Astrocyte (in vitro differentiated cells and primary cell): Measurements from ENCODE around the gene LRMDA. TPM values are rescaled to one million over a fixed set of nuclear protein-coding genes. Genes with fewer than 3 reads are reported as not detected.
A peak's percentile ranks its signal among the peaks of the same experiment; 100 is the strongest.

Source experiments
- DNase-seq: peaks from one replicate; pipeline ENCODE4 v3.0.0-alpha.2; 2010; ENCODE audit warnings: low read depth
- FAIRE-seq: peaks from 2 replicates; lab custom pipeline; 2011; peaks lifted over from hg19 to GRCh38; lab: Jason Lieb, UNC
- H2AFZ ChIP-seq: 2 replicates; pipeline ENCODE4 v1.6.0; 2012; ENCODE audit warnings: low read depth, low read length, inconsistent platforms
- H3K27ac ChIP-seq: 2 replicates; pipeline ENCODE4 v1.5.1; 2011; ENCODE audit warnings: low read depth, low read length, inconsistent platforms
- H3K27me3 ChIP-seq: 2 replicates; pipeline ENCODE4 v1.6.0; 2011; ENCODE audit warnings: low read length, inconsistent platforms; ENCODE audit not compliant: insufficient read depth
- H3K36me3 ChIP-seq: 2 replicates; pipeline ENCODE4 v1.5.1; 2011; ENCODE audit warnings: low read length, inconsistent platforms; ENCODE audit not compliant: insufficient read depth
- H3K4me1 ChIP-seq: 2 replicates; pipeline ENCODE4 v1.5.1; 2011; ENCODE audit warnings: low read length, inconsistent platforms; ENCODE audit not compliant: insufficient read depth
- H3K4me2 ChIP-seq: 2 replicates; pipeline ENCODE4 v1.6.0; 2012; ENCODE audit warnings: low read length, inconsistent platforms
- H3K4me3 ChIP-seq: 2 replicates; pipeline ENCODE4 v1.5.1; 2011; ENCODE audit warnings: low read depth, mild to moderate bottlenecking, low read length, inconsistent platforms; ENCODE audit not compliant: insufficient read depth
- H3K79me2 ChIP-seq: 2 replicates; pipeline ENCODE4 v1.6.0; 2012; ENCODE audit warnings: mild to moderate bottlenecking, low read length, inconsistent platforms; ENCODE audit not compliant: insufficient read depth
- H3K9ac ChIP-seq: 2 replicates; pipeline ENCODE4 v1.6.0; 2012; ENCODE audit warnings: mild to moderate bottlenecking, low read length, inconsistent platforms
- H3K9me3 ChIP-seq: 2 replicates; pipeline ENCODE4 v1.5.1; 2012; ENCODE audit warnings: low read depth, mild to moderate bottlenecking, low read length, inconsistent platforms; ENCODE audit not compliant: insufficient read depth
- H4K20me1 ChIP-seq: 2 replicates; pipeline ENCODE4 v1.6.0; 2012; ENCODE audit warnings: low read length, inconsistent platforms; ENCODE audit not compliant: insufficient read depth
- H3K27ac Mint-ChIP-seq: one replicate; pipeline ENCODE4 v1.8.0; 2021; ENCODE audit warnings: mild to moderate bottlenecking, mixed read lengths; ENCODE audit not compliant: unreplicated experiment
- H3K27me3 Mint-ChIP-seq: one replicate; pipeline ENCODE4 v1.8.0; 2021; ENCODE audit warnings: low read depth, mixed read lengths; ENCODE audit not compliant: unreplicated experiment
- H3K36me3 Mint-ChIP-seq: one replicate; pipeline ENCODE4 v1.8.0; 2021; ENCODE audit warnings: low read depth, mixed read lengths; ENCODE audit not compliant: unreplicated experiment
- H3K4me1 Mint-ChIP-seq: one replicate; pipeline ENCODE4 v1.8.0; 2021; ENCODE audit warnings: low read depth, mixed read lengths; ENCODE audit not compliant: unreplicated experiment
- H3K4me3 Mint-ChIP-seq: one replicate; pipeline ENCODE4 v1.8.0; 2021; ENCODE audit warnings: mild to moderate bottlenecking, moderate library complexity, mixed read lengths; ENCODE audit not compliant: unreplicated experiment
- H3K9me3 Mint-ChIP-seq: one replicate; pipeline ENCODE4 v1.8.0; 2021; ENCODE audit warnings: mild to moderate bottlenecking, mixed read lengths; ENCODE audit not compliant: unreplicated experiment
- CTCF ChIP-seq: IDR thresholded peaks from 2 replicates; pipeline ENCODE4 v1.5.1; 2011; ENCODE audit warnings: low read depth, mild to moderate bottlenecking, inconsistent platforms, low read length, moderate library complexity; ENCODE audit not compliant: insufficient read depth
- EZH2 ChIP-seq: IDR thresholded peaks from 2 replicates; pipeline ENCODE4 v1.6.1; 2012; ENCODE audit warnings: mild to moderate bottlenecking, low read length, inconsistent platforms; ENCODE audit not compliant: insufficient read depth
- total RNA-seq: library from RNA; stranded (reverse); gene quantifications from 2 replicates; pipeline ENCODE4 v1.2.1, GENCODE V29; 2021

Gene LRMDA
- total RNA-seq, 1 donor from 2014 or later, result 2.7 TPM

- Histone ChIP-seq H3K27me3 (no peaks in the 10 kb centered on the region), H3K9me3 (no peaks in the 10 kb centered on the region), H3K9ac (no peak overlapping the region), H3K4me3 (no peak overlapping the region), H3K4me1 (no peaks in the 10 kb centered on the region), H3K4me2 (no peak overlapping the region), H3K27ac (no peak overlapping the region), H2AFZ (no peak overlapping the region), H4K20me1 (no peaks in the 10 kb centered on the region), H3K36me3 (no peaks in the 10 kb centered on the region), H3K79me2 (no peaks in the 10 kb centered on the region)
- H3K36me3 Mint-ChIP-seq, result peaks cover 2% of the 10 kb centered on the region
- no peak overlapping the region for H3K4me3 Mint-ChIP-seq
- DNase-seq (no peak), FAIRE-seq (no peak)
- TF ChIP-seq CTCF (no peak), EZH2 (no peak)
- H3K27ac Mint-ChIP-seq, result no peak overlapping the region
- H3K27me3 Mint-ChIP-seq, result peaks cover 12% of the 10 kb centered on the region
- H3K4me1 Mint-ChIP-seq, result peaks cover 7% of the 10 kb centered on the region
- H3K9me3 Mint-ChIP-seq, result no peaks in the 10 kb centered on the region
These were observed 180.6 kb downstream of the LRMDA start for GRCh38 chr10:75611993-75612372.

- no peaks in the 10 kb centered on the region for H3K36me3 ChIP-seq
- no peak overlapping the region for H2AFZ ChIP-seq
- Mint-ChIP-seq H3K9me3 (no peaks in the 10 kb centered on the region), H3K27ac (no peak overlapping the region), H3K4me3 (no peak overlapping the region), H3K4me1 (peaks cover 7% of the 10 kb centered on the region), H3K27me3 (peaks cover 15% of the 10 kb centered on the region), H3K36me3 (peaks cover 2% of the 10 kb centered on the region)
- H3K79me2 ChIP-seq, result no peaks in the 10 kb centered on the region
- H4K20me1 ChIP-seq, result no peaks in the 10 kb centered on the region
- H3K9ac ChIP-seq, result no peak overlapping the region
- no peak overlapping the region for H3K4me2 ChIP-seq
- no peak overlapping the region for H3K4me3 ChIP-seq
- H3K27ac ChIP-seq, result no peak overlapping the region
- DNase-seq (peak; percentile 86), FAIRE-seq (no peak)
- no peaks in the 10 kb centered on the region for H3K4me1 ChIP-seq
- TF ChIP-seq EZH2 (no peak), CTCF (no peak)
- H3K27me3 ChIP-seq, result peaks cover 7% of the 10 kb centered on the region
- H3K9me3 ChIP-seq, result no peaks in the 10 kb centered on the region
These were observed 181.7 kb downstream of the LRMDA start for GRCh38 chr10:75612904-75613684.
